SK-N-SH (cell line): ENCODE data around the gene KPNA4.

Experiments
- CTCF ChIP-seq: fragments of 200-600 bp; sonication (generic); IDR thresholded peaks from 2 replicates; pipeline ENCODE4 v1.6.1; 2017; ENCODE audit warnings: antibody characterized with exemption, mild to moderate bottlenecking, moderate library complexity
- EZH2phosphoT487 ChIP-seq: fragments of 200-600 bp; sonication (generic); IDR thresholded peaks from 2 replicates; pipeline ENCODE4 v1.6.1; 2017; ENCODE audit warnings: low read depth, mixed run types, mild to moderate bottlenecking, antibody characterized with exemption, moderate library complexity, borderline replicate concordance
- MXI1 ChIP-seq: IDR thresholded peaks from 2 replicates; pipeline ENCODE4 v1.6.1; 2012; ENCODE audit warnings: mild to moderate bottlenecking, low read depth, low read length, improper control_type of control experiment
- NRF1 ChIP-seq: IDR thresholded peaks from 2 replicates; pipeline ENCODE4 v1.6.1; 2012; ENCODE audit warnings: low read depth, mild to moderate bottlenecking, low read length
- SIN3A ChIP-seq: IDR thresholded peaks from 2 replicates; pipeline ENCODE4 v1.6.1; 2012; ENCODE audit warnings: low read depth, mild to moderate bottlenecking, low read length, moderate library complexity, borderline replicate concordance
- TCF12 ChIP-seq: IDR thresholded peaks from 2 replicates; pipeline ENCODE4 v1.4.0; 2012
- TF ChIP-seq, protein P1 (sequence below): fragments of 150-350 bp; IDR thresholded peaks from 2 replicates; pipeline ENCODE4 v1.6.1; 2017; ENCODE audit warnings: antibody characterized with exemption, low read length, low read depth, borderline replicate concordance

DNA sequence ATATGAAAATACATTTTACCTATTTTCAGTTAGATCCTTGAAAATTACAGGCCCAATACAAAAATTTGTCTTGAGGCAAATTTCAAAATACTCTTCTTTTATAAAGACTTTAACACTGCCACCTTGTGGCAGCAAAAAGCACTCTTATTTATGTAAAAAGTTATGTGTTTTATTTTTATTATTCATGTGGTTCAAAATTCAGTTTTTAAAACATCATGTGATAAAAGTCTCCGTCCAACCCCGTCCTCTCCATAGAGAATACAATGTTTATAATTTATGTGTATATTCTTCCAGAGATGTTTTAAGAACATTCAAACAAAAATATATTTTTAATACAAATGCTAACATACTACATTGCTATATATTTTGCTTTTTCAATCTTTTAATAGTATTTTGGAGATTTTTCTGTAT, 78.9 kb downstream of the KPNA4 start:
- TF ChIP-seq CTCF = peak; percentile 78
- TF ChIP-seq, protein P1, sequence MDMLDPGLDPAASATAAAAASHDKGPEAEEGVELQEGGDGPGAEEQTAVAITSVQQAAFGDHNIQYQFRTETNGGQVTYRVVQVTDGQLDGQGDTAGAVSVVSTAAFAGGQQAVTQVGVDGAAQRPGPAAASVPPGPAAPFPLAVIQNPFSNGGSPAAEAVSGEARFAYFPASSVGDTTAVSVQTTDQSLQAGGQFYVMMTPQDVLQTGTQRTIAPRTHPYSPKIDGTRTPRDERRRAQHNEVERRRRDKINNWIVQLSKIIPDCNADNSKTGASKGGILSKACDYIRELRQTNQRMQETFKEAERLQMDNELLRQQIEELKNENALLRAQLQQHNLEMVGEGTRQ = no peak
- no peak for TF ChIP-seq SIN3A
- TF ChIP-seq NRF1 = no peak
- TF ChIP-seq EZH2phosphoT487 = no peak
- TF ChIP-seq TCF12 = no peak
- TF ChIP-seq MXI1 = no peak
